Measurements from ENCODE around the gene CCDC201. TPM values are rescaled to one million over a fixed set of nuclear protein-coding genes. Genes with fewer than 3 reads are reported as not detected.
A peak's percentile ranks its signal among the peaks of the same experiment; 100 is the strongest.

CCDC201 gene
- under 1 TPM in 4 of 8 experiments, not detected in 4; 0.09 to 0.28 (median 0.16) TPM for total RNA-seq

- no peak within 1 kb of the TSS for H3K27ac ChIP-seq
- no peak for ATAC-seq (replicated peaks in 6 of 8)
- in situ Hi-C loops (cut with MboI; ENCODE audit: low pct_unique_long_range_greater_than_20kb in 2 of 9, low sequenced_read_pairs in 9 of 9, unreplicated experiment in 9 of 9), result loop anchor here in 5 of 9 experiments (25.0 kb wide), 1 partner anchor 711 kb away; the partner anchor contains the start of gene RAMP3 (in 5 of the 5)
- no peak within 1 kb of the TSS for H3K4me3 ChIP-seq
- H3K4me1 ChIP-seq (replicated peaks in 1 of 2), result no peaks in the 10 kb centered on the region
- 31 to 80% (median 80%) methylated on average over 1 to 4 of the region's 7 CpGs; no CpG with 5 or more reads in 7 of the 10 experiments for WGBS, 10 experiments
Measured at GRCh38 chr7:45873035-45873354, at the start of gene CCDC201. TSS of gene CCDC201 (minus strand) at chr7:45873082. CDS start at chr7:45873007, 75 bp downstream.

GRCh38 chr7:45921699-45922519 lies 49.0 kb upstream of the CCDC201 start:
- ATAC-seq (replicated peaks in 6 of 8), result peak in 1 of 8 experiments; percentile 3
- H3K4me3 ChIP-seq, result peak overlapping the region; percentile 45 to 78 (median 51)
- WGBS, 10 experiments, result 0 to 14% (median 2%) methylated on average over 2 to 28 of the region's 36 CpGs
- H3K4me1 ChIP-seq (replicated peaks in 1 of 2), result no peaks in the 10 kb centered on the region
- in situ Hi-C loops (cut with MboI; ENCODE audit: low pct_unique_long_range_greater_than_20kb in 2 of 9, low sequenced_read_pairs in 9 of 9, unreplicated experiment in 9 of 9), result loop anchor here (5.0 to 25.0 kb wide), 7 partner anchors 425 to 1265 kb away; no protein-coding TSS in a partner anchor
- H3K27ac ChIP-seq, result no peak overlapping the region

- in situ Hi-C loops (cut with MboI; ENCODE audit: low pct_unique_long_range_greater_than_20kb in 2 of 9, low sequenced_read_pairs in 9 of 9, unreplicated experiment in 9 of 9), result loop anchor here (5.0 to 25.0 kb wide), 7 partner anchors 426 to 1266 kb away; no protein-coding TSS in a partner anchor
- ATAC-seq (replicated peaks in 6 of 8), result no peak
- 17% methylated on average over 2 of the region's 31 CpGs; no CpG with 5 or more reads in 9 of the 10 experiments for WGBS, 10 experiments
- peak overlapping the region; percentile 45 to 78 (median 51) for H3K4me3 ChIP-seq
- no peaks in the 10 kb centered on the region for H3K4me1 ChIP-seq (replicated peaks in 1 of 2)
- H3K27ac ChIP-seq, result no peak overlapping the region
Measured at GRCh38 chr7:45921381-45921698, 48.5 kb upstream of the CCDC201 start.

GRCh38 chr7:45920502-45921380 lies 47.9 kb upstream of the CCDC201 start, which contains the start of gene IGFBP3:
TSS of gene IGFBP3 (minus strand) at chr7:45921272. CDS start at chr7:45921140, 132 bp downstream.
- H3K4me1 ChIP-seq (replicated peaks in 1 of 2), result no peaks in the 10 kb centered on the region
- ATAC-seq (replicated peaks in 6 of 8), result peak; percentile 72 to 93 (median 92)
- in situ Hi-C loops (cut with MboI; ENCODE audit: low pct_unique_long_range_greater_than_20kb in 2 of 9, low sequenced_read_pairs in 9 of 9, unreplicated experiment in 9 of 9), result loop anchor here (5.0 to 25.0 kb wide), 7 partner anchors 427 to 1267 kb away; no protein-coding TSS in a partner anchor
- H3K27ac ChIP-seq, result no peak within 1 kb of the TSS
- WGBS, 10 experiments, result 0 to 4% (median 2%) methylated on average over 1 to 28 of the region's 111 CpGs; no CpG with 5 or more reads in 3 of the 10 experiments
- H3K4me3 ChIP-seq, result peak within 1 kb of the TSS; percentile 45 to 78 (median 51)

- Histone ChIP-seq H3K27ac (no peak overlapping the region), H3K4me3 (peak overlapping the region; percentile 45 to 78 (median 51)), H3K4me1 (replicated peaks in 1 of 2) (no peaks in the 10 kb centered on the region)
- ATAC-seq (replicated peaks in 6 of 8), result no peak
- 0 to 41% (median 16%) methylated on average over 1 to 15 of the region's 19 CpGs for WGBS, 10 experiments
- in situ Hi-C loops (cut with MboI; ENCODE audit: low pct_unique_long_range_greater_than_20kb in 2 of 9, low sequenced_read_pairs in 9 of 9, unreplicated experiment in 9 of 9), result loop anchor here (5.0 to 25.0 kb wide), 7 partner anchors 427 to 1267 kb away; no protein-coding TSS in a partner anchor
Measured at GRCh38 chr7:45919993-45920459, 47.1 kb upstream of the CCDC201 start.

GRCh38 chr7:45919231-45919784 lies 46.4 kb upstream of the CCDC201 start:
- Histone ChIP-seq H3K4me1 (replicated peaks in 1 of 2) (no peaks in the 10 kb centered on the region), H3K4me3 (no peak overlapping the region), H3K27ac (no peak overlapping the region)
- ATAC-seq (replicated peaks in 6 of 8), result no peak
- WGBS, 10 experiments, result 0 to 64% (median 49%) methylated on average over 1 to 8 of the region's 9 CpGs; no CpG with 5 or more reads in 1 of the 10 experiments
- in situ Hi-C loops (cut with MboI; ENCODE audit: low pct_unique_long_range_greater_than_20kb in 2 of 9, low sequenced_read_pairs in 9 of 9, unreplicated experiment in 9 of 9), result loop anchor here (25.0 kb wide), 4 partner anchors 443 to 1268 kb away; no protein-coding TSS in a partner anchor

- in situ Hi-C loops (cut with MboI; ENCODE audit: low pct_unique_long_range_greater_than_20kb in 2 of 9, low sequenced_read_pairs in 9 of 9, unreplicated experiment in 9 of 9), result loop anchor here (25.0 kb wide), 4 partner anchors 444 to 1269 kb away; no protein-coding TSS in a partner anchor
- Histone ChIP-seq H3K27ac (no peak overlapping the region), H3K4me3 (no peak overlapping the region), H3K4me1 (replicated peaks in 1 of 2) (no peaks in the 10 kb centered on the region)
- 94 to 100% (median 100%) methylated on average over 1 to 2 of the region's 2 CpGs; no CpG with 5 or more reads in 3 of the 10 experiments for WGBS, 10 experiments
- ATAC-seq (replicated peaks in 6 of 8), result no peak
Measured at GRCh38 chr7:45918556-45918955, 45.7 kb upstream of the CCDC201 start.

GRCh38 chr7:45917658-45918057 lies 44.8 kb upstream of the CCDC201 start:
- Histone ChIP-seq H3K4me1 (replicated peaks in 1 of 2) (no peaks in the 10 kb centered on the region), H3K27ac (no peak overlapping the region), H3K4me3 (no peak overlapping the region)
- in situ Hi-C loops (cut with MboI; ENCODE audit: low pct_unique_long_range_greater_than_20kb in 2 of 9, low sequenced_read_pairs in 9 of 9, unreplicated experiment in 9 of 9), result loop anchor here (25.0 kb wide), 4 partner anchors 445 to 1270 kb away; no protein-coding TSS in a partner anchor
- WGBS, 10 experiments, result 0 to 60% (median 2%) methylated on average over 1 to 12 of the region's 15 CpGs; no CpG with 5 or more reads in 1 of the 10 experiments
- ATAC-seq (replicated peaks in 6 of 8), result peak in 4 of 8 experiments; percentile 13 to 72 (median 40)

- WGBS, 10 experiments, result 0 to 100% (median 68%) methylated on average over 1 to 13 of the region's 14 CpGs
- Histone ChIP-seq H3K4me3 (no peak overlapping the region), H3K27ac (no peak overlapping the region), H3K4me1 (replicated peaks in 1 of 2) (no peaks in the 10 kb centered on the region)
- ATAC-seq (replicated peaks in 6 of 8), result no peak
- in situ Hi-C loops (cut with MboI; ENCODE audit: low pct_unique_long_range_greater_than_20kb in 2 of 9, low sequenced_read_pairs in 9 of 9, unreplicated experiment in 9 of 9), result loop anchor here (25.0 kb wide), 4 partner anchors 445 to 1270 kb away; no protein-coding TSS in a partner anchor
Measured at GRCh38 chr7:45917064-45917463, 44.2 kb upstream of the CCDC201 start.

- Histone ChIP-seq H3K4me1 (replicated peaks in 1 of 2) (no peaks in the 10 kb centered on the region), H3K27ac (no peak overlapping the region), H3K4me3 (no peak overlapping the region)
- no peak for ATAC-seq (replicated peaks in 6 of 8)
- in situ Hi-C loops (cut with MboI; ENCODE audit: low pct_unique_long_range_greater_than_20kb in 2 of 9, low sequenced_read_pairs in 9 of 9, unreplicated experiment in 9 of 9), result loop anchor here (25.0 kb wide), 4 partner anchors 447 to 1272 kb away; no protein-coding TSS in a partner anchor
- 53 to 100% (median 90%) methylated on average over 1 to 3 of the region's 3 CpGs; no CpG with 5 or more reads in 4 of the 10 experiments for WGBS, 10 experiments
Measured at GRCh38 chr7:45915606-45916005, 42.7 kb upstream of the CCDC201 start.

- 80 to 100% (median 97%) methylated on average over 1 to 9 of the region's 12 CpGs; no CpG with 5 or more reads in 4 of the 10 experiments for WGBS, 10 experiments
- ATAC-seq (replicated peaks in 6 of 8), result no peak
- Histone ChIP-seq H3K4me3 (no peak overlapping the region), H3K27ac (no peak overlapping the region), H3K4me1 (replicated peaks in 1 of 2) (no peaks in the 10 kb centered on the region)
- in situ Hi-C loops (cut with MboI; ENCODE audit: low pct_unique_long_range_greater_than_20kb in 2 of 9, low sequenced_read_pairs in 9 of 9, unreplicated experiment in 9 of 9), result loop anchor here (25.0 kb wide), 4 partner anchors 447 to 1272 kb away; no protein-coding TSS in a partner anchor
Measured at GRCh38 chr7:45914911-45915310, 42.0 kb upstream of the CCDC201 start.

GRCh38 chr7:45912972-45913371 lies 40.1 kb upstream of the CCDC201 start:
- in situ Hi-C loops (cut with MboI; ENCODE audit: low pct_unique_long_range_greater_than_20kb in 2 of 9, low sequenced_read_pairs in 9 of 9, unreplicated experiment in 9 of 9), result loop anchor here (25.0 kb wide), 4 partner anchors 449 to 1274 kb away; no protein-coding TSS in a partner anchor
- no peak overlapping the region for H3K27ac ChIP-seq
- 61 to 100% (median 85%) methylated on average over 1 to 5 of the region's 7 CpGs; no CpG with 5 or more reads in 1 of the 10 experiments for WGBS, 10 experiments
- ATAC-seq (replicated peaks in 6 of 8), result no peak
- no peaks in the 10 kb centered on the region for H3K4me1 ChIP-seq (replicated peaks in 1 of 2)
- H3K4me3 ChIP-seq, result no peak overlapping the region
